Lower leg skin (tissue), 3 donors: ENCODE measurements around the gene LYZL1.

Experiments
- CTCF ChIP-seq, 3 donors: fragments of 450-650 bp; IDR thresholded peaks; one replicate each; pipeline ENCODE4 v1.5.1; 2016; ENCODE audit warnings: antibody characterized with exemption in 3 of 3, mild to moderate bottlenecking in 3 of 3, moderate library complexity in 2 of 3
- POLR2A ChIP-seq, 2 donors: fragments of 450-650 bp; IDR thresholded peaks; one replicate each; pipeline ENCODE4 v1.6.1; 2016 to 2017; ENCODE audit warnings: antibody characterized with exemption in 2 of 2, mild to moderate bottlenecking in 1 of 2, moderate library complexity in 1 of 2

GRCh38 chr10:29321656-29322055 is 32.8 kb downstream of the LYZL1 start:
- TF ChIP-seq CTCF (IDR thresholded peaks at IDR 0.05) (no peak), POLR2A (IDR thresholded peaks at IDR 0.05) (no peak)
